ENCODE results near the gene TP53I13.

- no peak for TF ChIP-seq POLR2A (IDR thresholded peaks at IDR 0.05)
- no peak for TF ChIP-seq POLR2AphosphoS5 (IDR thresholded peaks at IDR 0.05)
Measured at GRCh38 chr17:29588562-29589411, 20.3 kb downstream of the TP53I13 start.
